T1000 (cell line): ENCODE results near the gene C19orf44.
"Not testable (repeated sequence)": the region's sequence is repeated elsewhere in the genome, so short reads cannot be mapped to it uniquely, and the experiment has no call there.

Source experiments
- DNase-seq: peaks from one replicate; lab custom pipeline; 2025; ENCODE audit warnings: mixed read lengths; lab: John Stamatoyannopoulos, UW

The C19orf44 gene

GRCh38 chr19:16495982-16496612 lies at the start of gene C19orf44, which contains the start of gene CALR3:
Gene C19orf44 (plus strand): TSS chr19:16496394. CDS start chr19:16500793, 4,399 bp downstream.
Gene CALR3 (minus strand): TSS chr19:16496167. CDS start chr19:16496129, 38 bp downstream.
- DNase-seq, result peak; percentile 96

DNA sequence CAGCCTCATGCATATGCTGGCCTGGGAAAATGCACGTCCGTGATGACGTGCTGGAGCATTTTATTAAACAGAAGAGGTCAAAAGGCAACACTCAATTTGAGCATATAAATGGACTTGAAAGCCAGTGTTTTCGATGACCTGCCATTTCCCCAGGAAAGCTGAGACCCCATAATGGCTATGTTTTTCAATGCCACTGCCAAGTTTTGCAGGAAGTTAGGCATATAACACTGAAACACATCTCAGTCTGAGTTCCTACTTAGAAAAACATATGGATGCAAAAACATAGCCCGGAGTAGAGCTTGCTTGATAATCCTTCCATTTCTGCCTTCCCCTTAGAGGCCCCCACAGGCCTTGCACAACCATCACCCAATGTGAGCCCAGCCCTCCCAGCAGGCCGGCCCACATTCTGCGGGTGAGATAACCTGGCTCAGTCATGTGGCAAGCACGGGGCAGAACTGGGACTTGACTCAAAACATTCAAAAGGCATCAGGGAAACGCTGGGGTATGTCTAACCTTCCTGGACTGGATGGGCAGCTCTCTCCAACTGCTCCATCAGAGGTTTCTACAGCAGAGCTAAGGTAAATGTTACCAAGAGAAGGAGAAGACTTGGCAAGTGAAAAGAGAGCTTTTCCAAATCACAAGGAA lies 49.3 kb upstream of the C19orf44 start:
- no peak for DNase-seq

DNA sequence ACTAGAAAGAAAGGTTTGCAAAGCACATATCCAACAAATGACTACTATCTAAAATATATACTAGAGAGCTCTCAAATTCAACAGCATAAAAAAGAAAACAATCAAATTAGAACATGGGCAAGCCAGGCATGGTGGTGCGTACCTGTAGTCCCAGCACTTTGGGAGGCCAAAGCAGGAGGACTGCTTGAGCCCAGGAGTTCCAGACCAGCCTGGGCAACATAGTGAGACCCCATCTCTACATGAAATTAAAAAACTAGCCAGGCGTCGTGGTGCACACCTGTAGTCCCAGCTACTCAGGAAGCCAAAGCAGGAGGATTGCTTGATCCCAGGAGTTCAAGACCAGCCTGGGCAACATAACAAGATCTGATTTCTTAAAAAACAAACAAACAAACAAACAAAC lies 47.3 kb upstream of the C19orf44 start:
- not testable (repeated sequence) for DNase-seq

GRCh38 chr19:16449330-16449961 lies 46.7 kb upstream of the C19orf44 start:
- no peak for DNase-seq

DNA sequence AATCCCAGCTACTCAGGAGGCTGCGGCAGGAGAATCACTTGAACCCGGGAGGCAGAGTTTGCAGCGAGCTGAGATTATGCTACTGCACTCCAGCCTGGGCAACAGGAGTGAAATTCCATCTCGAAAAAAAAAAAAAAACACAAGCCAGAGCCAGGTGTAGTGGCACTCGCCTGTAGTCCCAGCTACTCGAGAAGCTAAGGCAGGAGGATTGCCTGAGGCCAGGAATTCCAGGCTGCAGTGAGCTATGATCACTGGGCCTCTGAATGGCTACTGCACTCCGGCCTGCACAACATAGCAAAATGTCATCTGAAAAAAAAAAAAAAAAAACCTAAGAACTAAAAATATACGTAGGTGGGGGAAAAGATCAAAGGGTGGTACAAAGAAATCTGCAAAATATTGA lies 43.9 kb upstream of the C19orf44 start:
- DNase-seq, result no peak

- no peak for DNase-seq
Measured at GRCh38 chr19:16454351-16454918, 41.8 kb upstream of the C19orf44 start.

DNA sequence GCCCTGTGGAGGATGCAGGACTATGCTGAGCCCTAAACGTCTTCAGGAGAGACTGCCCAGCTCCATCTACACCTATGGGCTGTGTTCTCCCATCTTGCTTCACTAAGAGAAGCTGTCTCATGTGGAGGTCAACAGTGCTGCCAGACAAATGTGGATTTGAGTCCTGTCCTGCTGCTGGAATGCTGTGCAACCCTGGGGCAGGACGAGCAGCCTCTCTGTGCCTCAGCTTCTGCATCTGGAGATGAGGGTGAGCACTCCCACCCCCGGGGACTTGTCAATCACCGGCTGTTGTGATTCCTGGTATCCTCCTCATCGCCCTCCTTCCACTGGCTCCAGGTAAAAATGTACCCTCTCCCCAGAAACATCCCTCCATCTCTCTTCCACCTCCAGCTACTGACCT lies 40.7 kb upstream of the C19orf44 start:
- no peak for DNase-seq

DNA sequence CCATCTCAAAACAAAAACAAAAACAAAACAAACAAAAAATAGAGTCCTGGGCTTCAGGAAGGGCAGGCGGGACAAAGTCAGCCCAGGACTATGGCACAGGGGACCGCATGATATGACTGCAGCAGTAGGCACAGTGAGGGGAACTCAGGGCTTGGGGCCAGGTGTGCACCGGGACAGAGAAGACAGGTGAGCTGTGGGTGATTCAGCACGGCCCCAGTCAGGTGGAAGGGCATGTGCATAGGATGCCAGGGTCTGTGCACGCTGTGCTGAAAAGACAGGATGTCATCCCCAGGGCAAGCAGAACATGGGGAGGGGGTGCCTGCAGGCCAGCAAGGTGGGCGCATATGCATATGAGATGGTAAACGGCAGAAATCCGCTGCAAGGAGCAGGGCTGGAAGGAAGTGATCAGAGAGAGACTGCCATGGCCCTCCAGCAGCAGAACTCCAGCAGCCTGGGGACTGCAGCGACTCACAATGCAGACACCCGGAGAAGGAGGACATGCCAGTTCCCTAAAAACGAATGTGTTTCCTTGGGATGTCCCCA lies 39.5 kb upstream of the C19orf44 start:
- no peak for DNase-seq

DNA sequence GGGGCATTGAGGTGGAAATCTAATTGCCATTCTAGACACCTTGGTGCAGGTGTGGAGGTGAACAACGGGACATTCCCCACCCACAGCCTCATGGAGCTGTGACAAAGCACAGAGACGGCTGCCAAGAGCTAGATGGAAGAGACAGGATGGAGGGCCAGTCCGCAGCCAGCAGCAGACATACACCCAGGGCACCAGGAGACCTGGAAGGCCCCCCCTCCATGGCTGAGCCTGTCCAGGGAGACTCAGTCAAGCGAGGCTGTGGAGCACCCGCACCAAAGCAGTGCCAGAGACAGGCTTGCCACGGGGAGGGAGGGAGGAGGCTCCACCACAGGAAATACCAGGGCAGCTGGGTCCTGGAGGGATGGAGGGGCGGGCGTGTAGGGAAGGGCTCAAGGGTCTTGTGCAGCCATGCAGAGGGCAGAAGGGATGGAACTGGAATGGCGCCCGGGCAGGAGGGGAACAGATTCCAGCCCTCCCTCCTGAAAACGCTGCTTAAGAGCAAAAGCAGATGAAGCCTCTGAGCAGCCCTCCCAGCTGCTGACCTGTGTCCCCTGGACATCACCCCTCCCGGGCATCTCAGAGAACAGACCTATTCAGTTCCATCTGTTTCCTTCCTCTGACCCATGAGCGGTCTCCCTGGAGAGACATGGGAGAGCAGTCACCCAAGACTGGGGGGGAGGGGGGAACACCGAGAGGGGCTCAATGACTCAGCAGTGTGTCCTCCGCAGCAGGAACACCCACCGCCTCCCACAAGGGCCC lies 38.8 kb upstream of the C19orf44 start:
- no peak for DNase-seq

DNA sequence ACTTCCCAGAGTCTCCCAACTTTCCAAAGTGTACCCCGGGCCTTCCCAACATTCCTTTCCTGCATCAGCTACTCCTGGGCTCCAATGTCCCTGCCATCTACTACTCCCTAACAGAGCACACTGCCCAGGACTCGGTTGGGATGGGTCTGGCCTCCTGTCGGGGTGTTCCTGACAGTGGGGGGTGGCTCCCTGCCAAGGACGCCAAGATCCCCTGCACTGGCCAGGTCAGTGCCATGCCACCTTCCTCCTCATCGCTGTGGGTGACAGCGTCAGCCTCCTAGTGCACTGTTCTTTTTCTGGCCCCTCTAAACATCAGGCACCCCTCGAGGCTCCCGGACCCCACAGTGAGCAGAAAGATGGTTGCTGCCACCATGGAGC lies 38.3 kb upstream of the C19orf44 start:
- no peak for DNase-seq

DNA sequence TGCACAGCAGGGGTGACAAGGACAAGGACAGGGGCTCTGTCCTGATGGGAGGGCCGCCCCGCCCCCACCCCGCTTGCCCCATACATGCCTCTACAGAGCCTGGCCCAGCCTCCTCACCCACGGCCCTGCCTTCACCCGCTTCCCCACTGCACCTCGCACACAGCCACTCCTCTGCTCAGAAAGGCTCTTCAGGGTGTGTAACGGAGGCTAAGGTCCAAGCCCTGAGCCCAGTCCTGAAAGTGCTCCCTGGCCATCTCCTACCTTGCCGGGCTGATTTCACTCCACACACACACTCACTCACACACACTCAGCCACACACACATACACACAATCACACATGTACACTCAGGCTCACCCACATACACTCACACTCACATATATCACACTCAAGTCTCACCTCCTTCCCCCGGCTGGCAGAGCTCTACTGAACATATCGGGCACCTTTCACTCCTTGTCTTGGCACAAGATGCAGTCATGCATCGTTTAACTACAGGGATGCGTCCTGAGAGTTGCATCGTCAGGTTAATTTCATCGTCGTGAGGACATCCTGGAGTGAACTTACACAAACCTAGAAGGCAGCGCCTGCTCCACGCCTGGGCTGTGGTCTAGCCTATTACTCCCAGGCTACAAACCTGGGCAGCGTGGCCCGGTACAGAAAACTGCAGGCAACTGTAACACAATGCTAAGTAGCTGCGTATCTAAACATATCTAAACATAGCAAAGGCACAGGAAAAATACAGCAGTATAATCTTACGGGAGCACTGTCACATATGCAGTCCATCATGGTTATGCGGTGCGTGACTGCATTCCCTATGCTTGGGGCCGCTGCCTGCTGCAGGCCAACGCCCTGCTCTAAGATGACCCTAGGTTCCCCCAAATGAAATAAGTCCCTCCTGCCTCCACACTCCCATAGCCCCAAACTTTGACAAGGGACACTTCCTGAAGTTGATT lies 37.5 kb upstream of the C19orf44 start:
- DNase-seq, result no peak

- no peak for DNase-seq
Measured at GRCh38 chr19:16459680-16460079, 36.5 kb upstream of the C19orf44 start.

DNA sequence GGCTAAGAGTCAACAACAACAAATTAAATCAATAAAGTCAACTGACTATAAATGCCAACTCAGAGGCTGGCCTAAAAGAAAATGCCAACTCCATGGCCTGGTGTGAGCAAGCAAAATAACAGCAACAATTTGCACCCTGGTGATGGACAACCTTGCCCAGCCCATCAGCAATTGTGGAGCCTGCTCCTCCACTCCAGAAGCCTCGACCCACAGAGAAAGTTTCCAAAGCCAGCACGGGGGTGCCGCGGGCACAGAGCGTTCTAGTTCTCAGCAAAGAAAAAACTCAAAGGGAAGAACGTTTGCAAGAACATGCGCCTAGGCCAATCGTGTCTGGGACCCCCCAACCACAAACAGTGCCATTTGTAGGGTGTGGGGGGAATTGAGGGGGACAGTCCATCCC lies 35.7 kb upstream of the C19orf44 start:
- DNase-seq, result no peak

DNA sequence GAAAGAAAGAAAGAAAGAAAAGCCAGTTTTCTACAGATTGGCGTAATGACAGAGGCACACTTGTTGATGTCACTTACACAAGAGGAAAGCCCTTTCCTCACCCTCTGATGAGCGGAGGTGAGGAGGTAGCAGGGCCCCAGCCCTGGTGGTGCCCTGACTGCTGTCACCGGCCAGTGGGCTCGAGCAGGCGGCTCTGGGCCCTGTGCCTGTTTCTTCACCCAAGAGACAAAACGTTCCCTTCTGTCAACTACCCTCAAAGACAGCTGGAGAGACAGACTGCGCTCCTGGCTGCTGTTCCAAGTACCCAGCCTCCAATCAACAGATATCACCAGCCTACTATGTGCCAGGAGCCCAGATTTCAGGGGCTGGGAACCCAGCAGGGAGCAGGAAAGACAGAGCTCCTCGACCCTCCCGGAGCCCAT lies 34.6 kb upstream of the C19orf44 start:
- no peak for DNase-seq

- no peak for DNase-seq
Measured at GRCh38 chr19:16462757-16463250, 33.4 kb upstream of the C19orf44 start.

- no peak for DNase-seq
Measured at GRCh38 chr19:16463341-16463990, 32.7 kb upstream of the C19orf44 start.

GRCh38 chr19:16463991-16464575 lies 32.1 kb upstream of the C19orf44 start:
- no peak for DNase-seq

DNA sequence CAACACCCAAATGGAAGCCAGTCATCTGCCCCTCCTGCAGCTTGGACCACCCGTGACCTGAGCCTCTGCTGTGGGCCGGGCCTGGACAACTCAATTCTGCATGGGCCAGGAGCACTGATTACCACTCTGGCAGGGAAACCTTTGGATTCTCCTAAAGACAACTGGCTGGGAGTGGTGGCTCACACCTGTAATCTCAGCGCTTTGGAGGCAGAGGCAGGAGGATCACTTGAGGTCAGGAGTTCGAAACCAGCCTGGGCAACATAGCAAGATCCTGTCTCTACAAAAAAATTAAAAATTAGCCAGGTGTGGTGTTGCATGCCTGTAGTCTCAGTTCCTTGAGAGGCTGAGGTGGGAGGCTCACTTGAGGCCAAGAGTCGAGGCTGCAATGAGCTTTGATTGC lies 31.0 kb upstream of the C19orf44 start:
- no peak for DNase-seq

GRCh38 chr19:16466802-16467427 lies 29.3 kb upstream of the C19orf44 start:
- DNase-seq, result not testable (repeated sequence)
